Pulmonary artery endothelial cell (primary cell): ENCODE data around the gene SMLR1. TPM values are rescaled to one million over a fixed set of nuclear protein-coding genes. Genes with fewer than 3 reads are reported as not detected.

Experiments used
- DNase-seq: peaks from one replicate; pipeline ENCODE4 v3.0.0-alpha.2; 2011; ENCODE audit warnings: low read depth, low spot score
- total RNA-seq: library from RNA; depleted of rRNA; stranded (reverse); fragments of >200 nt; gene quantifications from 2 replicates; pipeline ENCODE4 v1.2.3, GENCODE V29; 2014

Gene SMLR1
- total RNA-seq, 1 donor from 2014 or later = not detected

- DNase-seq = no peak
Observed at GRCh38 chr6:130849594-130849993, 22.4 kb downstream of the SMLR1 start.

GRCh38 chr6:130851026-130851425, 23.8 kb downstream of the SMLR1 start:
- no peak for DNase-seq

- no peak for DNase-seq
Observed at GRCh38 chr6:130852844-130853554, 25.8 kb downstream of the SMLR1 start.

- no peak for DNase-seq
Observed at GRCh38 chr6:130853555-130854183, 26.5 kb downstream of the SMLR1 start.

- DNase-seq = no peak
Observed at GRCh38 chr6:130858054-130858453, 30.8 kb downstream of the SMLR1 start.

- no peak for DNase-seq
Observed at GRCh38 chr6:130858498-130859160, 31.4 kb downstream of the SMLR1 start.

GRCh38 chr6:130859161-130859867, 32.1 kb downstream of the SMLR1 start:
- no peak for DNase-seq

- no peak for DNase-seq
Observed at GRCh38 chr6:130862370-130862769, 35.2 kb downstream of the SMLR1 start.

- DNase-seq = no peak
Observed at GRCh38 chr6:130863415-130864230, 36.4 kb downstream of the SMLR1 start.

- no peak for DNase-seq
Observed at GRCh38 chr6:130864344-130864743, 37.1 kb downstream of the SMLR1 start.

GRCh38 chr6:130865793-130866192, 38.6 kb downstream of the SMLR1 start:
- no peak for DNase-seq

GRCh38 chr6:130869681-130870080, 42.5 kb downstream of the SMLR1 start:
- DNase-seq = no peak

- no peak for DNase-seq
Observed at GRCh38 chr6:130870179-130870880, 43.1 kb downstream of the SMLR1 start.

GRCh38 chr6:130872250-130873095, 45.3 kb downstream of the SMLR1 start:
- no peak for DNase-seq

- DNase-seq = no peak
Observed at GRCh38 chr6:130873746-130874145, 46.5 kb downstream of the SMLR1 start.

GRCh38 chr6:130879826-130880225, 52.6 kb downstream of the SMLR1 start:
- DNase-seq = no peak

GRCh38 chr6:130882370-130882769, 55.2 kb downstream of the SMLR1 start:
- DNase-seq = no peak

GRCh38 chr6:130885392-130886192, 58.4 kb downstream of the SMLR1 start:
- peak; percentile 50 for DNase-seq
